Activated CD4-positive, alpha-beta T cell treated with anti-CD3 and anti-CD28 coated beads, Interleukin-10, Interleukin-2, amounts not matched to agents 100 ng/mL and 50 ng/mL, durations not matched to agents 16 hours and 8 hours (primary cell): ENCODE results near the gene RUSC1.

ENCODE experiments used
- DNase-seq: peaks from one replicate; pipeline ENCODE4 v3.0.0-alpha.2; 2020

Gene RUSC1

DNA sequence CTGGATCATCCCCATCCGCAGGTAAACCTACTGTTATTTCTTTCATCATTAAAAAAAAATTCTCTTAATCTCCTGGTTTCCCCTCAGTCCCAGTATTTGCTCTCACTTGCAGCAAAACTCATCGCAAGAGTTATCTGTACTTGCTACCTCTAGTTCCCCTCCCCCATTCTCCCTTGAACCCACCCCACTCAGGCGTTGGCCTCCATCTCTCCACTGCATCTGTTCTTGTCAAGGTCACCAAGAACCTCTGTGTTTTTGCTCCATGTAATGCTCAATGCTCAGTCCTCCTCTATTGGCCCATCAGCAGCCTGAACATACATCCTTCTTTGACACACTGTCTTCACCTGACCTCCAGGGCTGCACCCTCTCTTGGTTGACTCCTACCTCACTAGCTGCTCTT, 24.0 kb upstream of the RUSC1 start:
- no peak for DNase-seq

DNA sequence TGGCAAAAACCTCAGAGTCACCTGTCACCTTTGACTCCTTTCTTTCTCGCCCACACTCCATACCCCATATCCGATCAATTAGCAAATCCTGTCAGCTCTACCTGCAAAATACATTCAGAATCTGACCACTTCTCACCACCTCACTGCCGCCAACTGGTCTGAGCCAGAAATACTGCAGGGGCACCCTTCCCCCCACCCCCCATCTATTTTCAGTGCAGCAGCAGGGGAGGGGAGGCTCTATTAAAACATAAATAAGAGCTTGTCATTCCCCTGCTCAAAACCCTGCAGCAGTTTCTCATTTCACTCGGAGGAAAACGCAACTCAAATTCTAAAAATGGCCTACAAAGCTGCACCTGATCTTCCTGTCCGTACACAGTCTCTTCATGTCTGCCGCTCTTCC, 23.3 kb upstream of the RUSC1 start:
- DNase-seq: no peak

DNA sequence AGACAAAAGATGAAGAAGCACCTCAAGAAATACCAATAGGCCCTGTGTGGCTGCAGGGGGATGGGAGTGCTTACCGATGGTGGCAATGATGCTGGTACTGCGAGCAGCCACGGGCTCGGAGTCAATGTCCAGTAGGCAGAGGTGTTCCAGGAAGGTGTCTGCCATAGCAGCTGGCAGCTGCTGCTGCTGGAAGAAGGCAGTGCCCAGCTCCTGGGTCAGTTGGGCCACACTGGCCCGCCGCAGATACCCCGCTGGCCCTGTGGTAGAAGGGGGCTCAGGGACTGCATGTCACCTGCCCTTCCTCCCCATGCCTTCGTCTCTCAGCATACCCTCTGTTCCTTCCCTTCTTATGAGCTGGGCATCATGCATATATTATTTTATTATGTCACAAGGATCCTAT, 20.7 kb upstream of the RUSC1 start:
- no peak for DNase-seq

DNA sequence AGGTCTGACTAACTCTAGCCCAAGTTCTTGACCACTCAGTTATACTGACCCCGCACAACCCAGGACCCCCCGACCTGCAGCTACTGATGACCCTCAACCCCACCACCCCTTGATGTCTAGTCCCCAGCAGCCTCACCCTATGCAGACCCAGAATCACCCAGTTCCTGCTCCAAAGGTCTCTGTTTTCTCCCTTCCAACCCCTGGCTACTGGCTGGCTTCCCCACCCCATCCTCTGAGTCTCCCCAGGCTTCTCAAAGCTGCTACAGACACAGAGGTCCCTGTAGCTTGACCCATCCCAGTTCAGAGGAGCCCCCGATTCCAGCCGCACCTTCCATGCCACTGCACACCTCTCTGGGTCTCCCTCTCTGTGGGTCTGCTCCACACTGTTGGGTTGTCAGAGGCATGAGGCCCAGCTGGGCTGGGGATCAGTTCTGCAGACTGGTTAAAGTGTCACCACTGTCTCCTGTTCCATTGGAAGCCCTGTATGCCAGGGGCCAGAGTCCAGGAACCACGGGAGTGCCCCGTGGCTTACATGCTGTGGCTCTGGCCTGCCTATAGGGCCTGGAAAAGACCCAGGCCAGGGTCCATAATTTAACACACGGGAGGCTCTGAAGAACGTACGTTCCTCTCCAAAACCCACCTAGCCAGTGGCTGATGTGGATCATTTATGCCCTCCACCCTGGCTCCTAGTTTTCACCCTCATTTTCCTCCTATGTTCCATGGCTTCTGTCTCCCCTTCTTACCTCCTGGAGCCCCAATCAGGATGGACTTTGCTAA, 20.0 kb upstream of the RUSC1 start:
- DNase-seq: no peak

DNA sequence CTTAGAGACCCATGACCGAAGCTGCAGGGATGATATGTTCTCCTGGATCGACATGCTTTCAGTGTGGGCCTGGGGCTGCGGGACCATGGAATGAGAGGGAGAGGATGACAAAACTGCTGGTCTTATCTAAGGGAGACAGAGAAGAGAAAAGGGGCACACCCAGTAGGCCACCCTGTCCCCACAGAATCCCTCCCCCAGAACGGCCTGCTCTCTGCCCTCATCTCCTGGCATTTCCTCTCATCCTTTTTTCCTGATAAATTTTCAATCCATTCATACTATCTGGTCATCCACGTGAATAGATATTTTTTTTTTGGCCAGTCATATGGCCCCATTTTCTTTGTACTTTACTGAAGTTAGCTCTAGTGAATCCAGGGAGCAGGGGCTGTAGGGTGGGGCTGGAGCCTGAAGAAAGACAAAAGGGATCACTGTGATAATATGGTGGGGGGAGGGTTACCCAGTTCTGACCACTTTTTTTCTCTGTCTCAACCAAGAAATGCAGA, 19.3 kb upstream of the RUSC1 start, which contains the start of gene PKLR:
Gene PKLR, minus strand, starts transcription at position 97 of the 500 bp plus-strand sequence. Its CDS starts 43 bp downstream, at position 54.
- DNase-seq: no peak

DNA sequence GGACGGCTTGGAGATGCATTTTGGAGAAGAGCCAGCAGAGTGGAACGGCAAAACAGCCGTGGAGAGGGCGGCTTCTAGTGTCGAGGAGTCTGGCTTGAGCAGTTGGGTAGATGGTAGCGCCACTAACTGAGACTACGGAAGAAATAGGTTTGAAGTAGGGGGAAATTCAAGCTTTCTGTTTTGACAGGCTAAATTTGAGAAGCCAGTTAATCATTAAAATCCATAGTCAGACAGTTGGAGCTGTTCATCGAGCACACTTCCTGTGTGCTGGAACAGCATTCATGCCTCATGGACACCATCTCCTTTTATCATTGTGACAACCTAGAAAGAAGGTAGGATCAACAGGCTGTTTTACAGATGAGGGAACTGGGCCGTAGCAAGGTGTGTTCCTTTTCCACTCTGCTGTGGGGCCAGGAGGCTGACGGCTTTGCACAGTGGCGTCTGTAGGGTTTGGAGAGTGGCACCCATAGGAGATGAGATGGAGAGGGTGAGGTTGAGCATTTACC, 16.1 kb upstream of the RUSC1 start:
- no peak for DNase-seq

DNA sequence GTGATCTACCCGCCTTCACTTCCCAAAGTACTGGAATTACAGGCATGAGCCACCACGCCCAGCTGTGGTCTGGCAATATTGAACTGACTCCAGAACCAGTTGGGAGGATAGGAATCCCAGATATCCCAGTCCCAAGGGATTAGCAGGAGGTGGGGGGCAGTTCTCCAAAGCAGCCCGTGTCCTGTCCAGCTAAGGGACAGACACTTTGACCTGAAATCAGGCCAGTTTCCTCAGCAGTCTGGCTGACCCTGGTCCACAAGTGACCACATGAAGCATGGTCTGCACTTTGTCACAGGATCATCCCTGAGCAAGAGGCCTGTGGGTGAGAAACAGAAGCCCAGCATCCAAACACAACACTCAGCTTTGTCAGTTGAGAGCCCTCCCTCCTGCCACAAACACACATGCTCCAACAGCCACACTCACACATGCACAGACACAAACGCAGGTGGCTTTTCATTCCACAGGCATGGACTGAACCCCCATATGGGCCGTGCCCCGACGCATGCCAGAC, 14.8 kb upstream of the RUSC1 start:
- DNase-seq: no peak

DNA sequence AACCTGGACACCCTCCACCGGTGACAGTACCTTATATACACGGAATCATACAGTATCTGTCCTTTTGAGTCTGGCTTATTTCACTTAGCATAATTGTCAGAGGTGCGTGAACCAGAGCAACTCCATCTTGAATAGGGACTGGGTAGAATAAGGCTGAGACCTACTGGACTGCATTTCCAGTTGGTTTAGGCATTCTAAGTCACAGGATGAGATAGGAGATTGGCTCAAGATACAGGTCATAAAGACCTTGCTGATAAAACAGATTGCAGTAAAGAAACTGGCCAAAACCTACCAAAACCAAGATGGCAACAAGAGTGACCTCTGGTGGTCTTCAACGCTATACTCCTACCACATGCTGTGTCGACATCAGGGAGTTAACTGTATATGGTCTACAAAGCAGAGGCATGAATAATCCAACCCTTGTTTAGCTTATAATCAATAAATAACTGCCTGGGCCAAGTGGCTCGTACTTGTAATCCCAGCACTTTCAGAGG, 13.4 kb upstream of the RUSC1 start:
- peak; percentile 45 for DNase-seq

DNA sequence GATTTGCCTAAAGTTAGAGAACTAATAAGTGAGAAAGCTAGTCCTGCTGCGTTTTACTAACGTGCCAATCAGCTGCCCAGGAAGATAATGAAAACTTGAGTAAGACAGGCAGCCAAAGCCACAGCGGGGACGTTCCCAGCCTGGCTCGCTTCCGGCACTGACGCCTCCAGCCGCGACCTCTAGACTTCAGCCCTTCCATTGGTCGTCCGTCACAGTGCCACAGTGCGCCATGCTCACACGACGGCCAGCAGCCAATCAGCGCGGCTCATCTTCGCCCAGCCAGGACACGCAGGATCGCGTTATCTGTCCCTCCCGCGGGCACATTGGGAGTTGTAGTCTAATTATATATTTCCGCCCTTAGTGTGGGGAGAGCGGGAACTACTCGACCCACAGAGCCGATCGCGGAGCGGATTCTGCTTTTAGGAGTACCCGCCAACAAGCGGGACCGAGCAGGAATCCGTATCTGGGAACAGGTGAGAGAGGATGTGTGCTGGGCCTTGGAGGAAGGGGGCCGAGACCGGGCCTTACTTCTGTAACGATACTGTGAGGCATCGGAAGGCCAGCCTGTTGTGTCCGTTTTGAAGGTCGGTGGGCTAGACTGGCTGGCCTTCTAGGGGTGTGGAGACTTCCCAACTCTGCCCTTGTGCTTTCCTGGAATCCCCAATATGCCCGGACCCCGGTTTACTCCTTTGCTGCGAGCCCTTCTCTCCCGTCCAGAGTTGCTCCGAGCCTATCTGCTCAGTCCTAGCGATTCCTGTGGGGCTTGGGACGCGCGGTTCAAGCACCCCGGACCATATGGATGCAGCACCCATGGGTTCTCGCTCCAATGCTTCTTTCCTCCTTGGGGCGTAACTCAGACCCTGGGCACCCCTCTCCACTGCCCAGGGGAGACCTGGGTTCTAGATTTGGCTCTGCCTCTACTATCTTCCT, 11.9 kb upstream of the RUSC1 start, which contains the start of gene FDPS:
Gene FDPS, plus strand, starts transcription at position 374 of the 930 bp plus-strand sequence. CDS start 924 bp downstream, outside the sequence.
- DNase-seq: peak; percentile 100

DNA sequence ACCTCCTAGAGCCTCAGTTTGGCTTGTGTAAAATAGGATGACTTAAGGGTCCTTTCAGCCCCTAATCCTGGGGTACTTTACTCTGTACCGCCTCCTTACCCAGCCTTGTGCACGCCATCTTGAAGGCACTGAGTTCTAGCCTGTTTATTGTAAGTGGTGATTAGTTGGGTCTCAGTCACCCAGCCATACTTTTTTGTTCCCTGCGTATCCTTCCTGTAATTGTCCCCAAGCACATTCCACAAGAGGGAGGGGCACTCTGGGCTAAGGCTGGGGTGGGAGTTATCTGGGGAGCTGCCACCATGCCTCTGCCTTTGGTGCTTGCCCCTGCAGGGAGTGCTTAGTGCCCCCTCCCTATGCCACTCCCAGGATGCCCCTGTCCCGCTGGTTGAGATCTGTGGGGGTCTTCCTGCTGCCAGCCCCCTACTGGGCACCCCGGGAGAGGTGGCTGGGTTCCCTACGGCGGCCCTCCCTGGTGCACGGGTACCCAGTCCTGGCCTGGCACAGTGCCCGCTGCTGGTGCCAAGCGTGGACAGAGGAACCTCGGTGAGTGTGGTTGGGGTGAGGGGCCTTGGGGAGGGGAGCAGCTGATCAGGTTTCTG, 11.2 kb upstream of the RUSC1 start:
- peak; percentile 28 for DNase-seq

DNA sequence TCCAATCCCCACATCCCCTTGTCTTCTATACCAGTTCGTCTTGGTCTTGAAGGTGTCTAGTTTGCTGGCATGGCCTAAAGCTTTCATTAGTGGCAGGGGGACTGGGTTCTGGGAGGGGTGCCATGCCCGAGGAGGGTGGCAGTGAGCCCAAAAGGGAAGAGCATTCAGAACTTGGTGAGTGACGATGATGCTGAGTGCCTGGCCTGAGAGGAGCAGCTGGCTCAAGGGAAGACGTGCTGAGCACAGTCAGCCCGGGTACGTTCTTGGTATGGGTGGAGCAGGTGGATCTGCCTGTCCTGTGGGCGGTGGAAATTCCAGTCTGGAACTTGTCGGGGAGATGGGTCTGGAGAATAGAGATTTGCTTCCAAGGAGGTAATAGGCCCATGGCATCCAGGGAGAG, 7.4 kb upstream of the RUSC1 start:
- DNase-seq: no peak

DNA sequence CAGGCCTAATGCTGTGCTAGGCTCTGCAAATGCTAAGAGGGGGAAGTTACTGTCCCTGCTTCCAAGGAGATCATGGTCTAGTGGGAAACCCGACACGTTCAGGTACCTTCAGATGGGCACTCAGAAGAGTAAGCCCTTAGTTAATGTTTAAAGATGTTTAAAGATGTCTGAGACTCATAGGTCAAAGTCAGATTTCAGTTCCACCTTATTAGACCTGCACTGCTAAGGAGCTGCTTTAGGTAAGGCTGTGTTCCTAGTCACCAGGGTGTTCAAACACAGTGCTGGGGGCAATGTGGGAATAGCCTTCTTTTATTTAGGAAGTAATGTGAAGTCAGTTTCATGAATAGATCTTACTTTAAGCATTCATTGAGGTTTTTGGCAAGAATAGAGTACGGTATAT, 3.8 kb upstream of the RUSC1 start:
- no peak for DNase-seq

DNA sequence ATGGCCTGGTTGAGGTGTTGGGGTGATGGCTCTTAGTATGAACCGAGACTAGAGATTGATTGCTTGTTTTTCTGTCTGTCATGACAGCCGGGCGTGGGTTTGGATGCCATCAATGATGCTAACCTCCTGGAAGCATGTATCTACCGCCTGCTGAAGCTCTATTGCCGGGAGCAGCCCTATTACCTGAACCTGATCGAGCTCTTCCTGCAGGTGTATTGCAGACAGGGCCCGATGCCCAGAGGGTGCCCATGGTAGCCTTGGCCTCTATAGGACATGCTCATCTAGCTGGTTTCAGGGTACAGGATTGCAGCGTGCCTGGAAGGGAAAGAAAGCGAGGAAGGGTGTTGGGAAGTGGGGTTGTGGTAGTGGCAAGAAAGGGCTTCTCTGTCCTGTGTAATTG, 2.6 kb upstream of the RUSC1 start:
- no peak for DNase-seq

DNA sequence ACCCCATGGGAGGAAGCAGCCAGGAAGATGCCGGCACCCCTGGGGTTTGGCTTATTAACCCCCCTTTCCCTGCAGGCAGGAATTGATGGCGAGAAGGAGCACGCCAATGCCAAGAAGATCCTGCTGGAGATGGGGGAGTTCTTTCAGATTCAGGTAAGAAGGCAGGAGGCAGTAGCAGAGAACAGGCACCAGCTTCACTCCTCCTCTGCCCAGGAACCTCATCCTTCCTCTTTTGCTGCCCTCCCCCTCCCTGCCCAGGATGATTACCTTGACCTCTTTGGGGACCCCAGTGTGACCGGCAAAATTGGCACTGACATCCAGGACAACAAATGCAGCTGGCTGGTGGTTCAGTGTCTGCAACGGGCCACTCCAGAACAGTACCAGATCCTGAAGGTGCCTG, 1.2 kb upstream of the RUSC1 start:
- no peak for DNase-seq

DNA sequence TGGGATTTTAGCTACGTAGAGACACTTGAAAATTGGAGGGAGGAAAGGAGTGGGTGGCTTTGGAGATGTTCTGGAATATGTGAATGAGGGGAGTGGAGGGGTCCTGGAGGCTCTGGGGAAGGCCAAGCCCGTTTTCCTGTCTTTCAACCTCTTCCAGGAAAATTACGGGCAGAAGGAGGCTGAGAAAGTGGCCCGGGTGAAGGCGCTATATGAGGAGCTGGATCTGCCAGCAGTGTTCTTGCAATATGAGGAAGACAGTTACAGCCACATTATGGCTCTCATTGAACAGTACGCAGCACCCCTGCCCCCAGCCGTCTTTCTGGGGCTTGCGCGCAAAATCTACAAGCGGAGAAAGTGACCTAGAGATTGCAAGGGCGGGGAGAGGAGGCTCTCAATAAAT, 442 bp upstream of the RUSC1 start:
- DNase-seq: no peak

DNA sequence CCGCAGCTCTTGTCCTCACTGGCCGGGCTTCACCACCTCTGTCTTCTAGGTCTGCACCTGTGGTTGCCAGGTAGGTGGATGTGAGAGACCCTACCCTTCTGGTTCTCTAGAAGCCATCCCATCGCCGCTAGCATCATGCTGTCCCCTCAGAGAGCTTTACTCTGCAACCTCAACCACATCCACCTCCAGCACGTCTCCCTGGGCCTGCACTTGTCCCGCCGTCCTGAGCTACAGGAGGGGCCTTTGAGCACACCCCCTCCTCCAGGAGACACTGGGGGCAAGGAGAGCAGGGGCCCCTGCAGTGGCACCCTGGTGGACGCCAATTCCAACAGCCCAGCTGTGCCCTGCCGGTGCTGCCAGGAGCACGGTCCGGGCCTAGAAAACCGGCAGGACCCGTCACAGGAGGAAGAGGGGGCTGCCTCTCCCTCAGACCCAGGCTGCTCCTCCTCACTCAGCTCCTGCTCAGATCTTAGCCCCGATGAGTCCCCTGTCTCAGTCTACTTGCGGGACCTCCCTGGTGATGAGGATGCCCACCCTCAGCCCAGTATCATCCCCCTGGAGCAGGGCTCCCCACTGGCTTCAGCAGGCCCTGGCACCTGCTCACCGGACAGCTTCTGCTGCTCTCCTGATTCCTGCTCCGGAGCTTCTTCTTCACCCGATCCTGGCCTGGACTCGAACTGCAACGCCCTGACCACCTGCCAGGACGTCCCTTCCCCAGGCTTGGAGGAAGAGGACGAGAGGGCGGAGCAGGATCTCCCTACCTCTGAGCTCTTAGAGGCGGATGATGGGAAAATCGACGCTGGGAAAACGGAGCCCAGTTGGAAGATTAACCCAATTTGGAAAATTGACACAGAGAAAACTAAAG, 1.2 kb downstream of the RUSC1 start:
- peak; percentile 5 for DNase-seq

DNA sequence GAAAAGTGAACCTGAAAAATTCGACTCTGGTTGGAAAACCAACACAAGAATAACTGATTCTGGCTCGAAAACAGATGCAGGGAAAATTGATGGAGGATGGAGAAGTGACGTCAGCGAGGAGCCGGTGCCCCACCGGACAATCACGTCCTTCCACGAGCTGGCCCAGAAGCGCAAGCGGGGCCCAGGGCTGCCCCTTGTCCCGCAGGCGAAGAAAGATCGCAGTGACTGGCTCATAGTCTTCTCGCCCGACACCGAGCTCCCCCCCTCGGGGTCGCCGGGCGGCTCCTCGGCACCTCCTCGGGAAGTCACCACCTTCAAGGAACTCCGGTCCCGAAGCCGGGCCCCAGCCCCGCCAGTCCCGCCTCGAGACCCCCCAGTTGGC, 1.9 kb downstream of the RUSC1 start:
- peak; percentile 16 for DNase-seq

DNA sequence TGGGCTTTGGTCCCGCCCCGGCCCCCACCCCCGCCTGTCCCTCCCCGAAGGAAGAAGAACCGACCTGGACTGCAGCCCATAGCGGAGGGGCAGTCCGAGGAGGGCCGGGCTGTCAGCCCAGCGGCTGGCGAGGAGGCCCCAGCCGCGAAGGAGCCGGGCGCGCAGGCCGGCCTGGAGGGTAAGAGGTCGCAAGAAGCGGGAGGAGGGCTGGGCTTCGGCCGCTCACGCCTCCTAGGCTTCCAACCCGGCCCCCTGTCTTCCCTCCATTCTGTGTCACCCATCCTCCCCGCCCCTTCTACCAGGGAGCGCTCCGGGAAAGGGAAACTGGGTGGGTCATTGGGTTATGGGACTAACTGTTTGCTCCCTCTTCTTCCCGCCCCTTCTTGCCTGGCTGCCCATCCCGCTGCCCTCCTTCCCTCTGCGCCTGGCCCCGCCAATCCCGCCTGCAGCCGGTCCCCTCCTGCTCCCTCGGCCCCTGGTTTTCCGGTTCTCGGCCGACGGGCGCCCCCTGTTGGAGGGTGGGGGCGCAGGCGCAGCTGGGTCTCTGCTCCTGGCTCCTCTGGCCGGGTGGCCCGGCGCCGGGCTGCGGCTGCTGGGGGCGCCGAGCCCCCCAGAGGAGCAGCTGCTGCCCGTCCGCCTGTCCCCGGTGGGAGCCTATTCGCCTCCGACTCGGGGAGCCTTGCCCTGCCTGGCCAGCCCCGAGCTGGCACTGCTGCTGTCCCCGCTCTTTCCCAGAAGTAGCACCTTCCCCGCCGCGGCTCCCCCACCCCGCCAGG, 2.4 kb downstream of the RUSC1 start:
- DNase-seq: peak; percentile 90

DNA sequence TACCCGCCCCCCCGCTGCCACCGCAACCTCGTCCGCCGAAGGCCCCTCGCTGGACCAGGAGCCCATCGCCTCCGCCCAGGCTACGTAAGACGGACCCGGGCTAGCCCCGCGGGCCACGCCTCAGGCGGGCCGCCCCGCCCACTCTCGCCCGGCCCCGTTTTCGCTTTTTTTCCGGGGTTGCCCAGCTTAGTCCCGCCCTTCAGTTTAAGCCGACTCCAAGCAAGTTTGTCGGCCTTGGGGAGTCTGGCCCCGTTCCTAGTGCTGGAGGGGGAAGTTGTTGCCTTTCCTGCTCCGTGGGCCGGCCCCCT, 3.0 kb downstream of the RUSC1 start:
- DNase-seq: peak; percentile 89

DNA sequence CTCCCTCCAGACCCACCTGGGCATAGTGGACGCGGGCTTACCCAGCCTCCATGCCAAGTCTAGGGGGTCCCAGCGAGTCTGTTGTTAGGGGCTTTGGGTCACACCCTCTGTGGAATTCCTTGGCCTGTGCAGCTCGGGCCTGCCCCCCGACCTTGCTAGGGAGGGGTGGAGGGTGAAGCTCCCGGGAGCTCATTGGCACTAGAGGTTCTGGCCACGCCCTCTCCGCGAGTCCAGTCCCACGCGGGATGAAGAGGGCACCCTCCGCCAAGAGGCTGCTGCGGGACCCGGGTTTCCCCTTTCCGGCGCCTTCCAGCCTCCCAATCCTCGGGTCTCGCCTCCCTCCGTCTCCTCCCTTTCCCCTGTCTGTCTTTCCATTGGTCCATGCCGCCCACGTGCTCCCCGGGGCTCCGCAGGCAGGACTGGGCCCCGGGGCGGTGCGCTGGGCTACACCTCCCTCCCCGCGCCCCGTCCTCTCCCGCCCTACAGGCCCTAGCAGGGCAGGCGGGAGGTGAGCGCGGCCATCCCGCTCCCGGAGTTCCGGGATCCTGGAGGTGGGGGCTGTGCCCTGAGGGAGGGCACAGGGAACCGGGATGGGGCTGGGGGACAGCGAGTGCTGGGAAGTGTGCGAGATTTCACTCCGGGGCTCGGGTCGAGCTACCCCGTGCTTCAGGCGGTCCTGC, 3.5 kb downstream of the RUSC1 start:
- peak; percentile 96 for DNase-seq
